ENCODE measurements around the gene DPH1.

Gene DPH1

DNA sequence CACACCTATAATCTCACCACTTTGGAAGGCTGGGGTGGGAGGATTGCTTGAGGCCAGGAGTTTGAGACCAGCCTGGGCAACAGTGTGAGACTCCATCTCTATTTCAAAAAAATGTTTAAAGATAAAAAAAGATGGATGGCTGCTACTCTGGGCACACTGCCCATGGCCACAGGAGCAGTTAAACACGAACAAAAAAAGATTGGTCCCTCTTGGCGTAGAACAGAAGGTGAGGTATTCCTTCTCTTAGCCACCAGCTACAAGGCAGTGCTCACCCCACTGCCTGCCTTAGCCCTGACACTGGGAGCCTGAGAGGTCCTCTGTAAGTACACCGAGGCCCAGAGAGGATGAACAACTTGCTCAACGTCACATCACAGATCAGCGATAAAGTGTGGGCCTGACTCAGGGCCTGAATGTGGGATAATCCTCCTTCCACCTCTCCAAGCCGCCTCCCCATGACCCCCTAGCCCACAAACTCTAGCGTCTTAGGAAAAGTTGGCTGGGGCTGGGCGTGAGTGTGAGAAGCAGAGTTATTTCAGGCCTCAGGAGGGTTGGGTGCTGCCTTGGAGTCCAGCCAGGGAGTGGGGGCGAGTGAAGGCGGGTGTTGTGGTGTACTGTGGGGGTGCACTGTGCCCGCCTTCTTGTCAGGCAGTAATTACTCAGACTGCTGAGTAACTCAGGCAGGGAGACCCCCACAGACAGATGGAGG is 2.3 kb upstream of the DPH1 start:
- H3K4me3 ChIP-seq (ENCODE audit: control insufficient read depth, low read depth, low read length), result no peak overlapping the region
- DNase-seq (ENCODE audit: low read depth), result peak; percentile 65
- TF ChIP-seq, protein P1, sequence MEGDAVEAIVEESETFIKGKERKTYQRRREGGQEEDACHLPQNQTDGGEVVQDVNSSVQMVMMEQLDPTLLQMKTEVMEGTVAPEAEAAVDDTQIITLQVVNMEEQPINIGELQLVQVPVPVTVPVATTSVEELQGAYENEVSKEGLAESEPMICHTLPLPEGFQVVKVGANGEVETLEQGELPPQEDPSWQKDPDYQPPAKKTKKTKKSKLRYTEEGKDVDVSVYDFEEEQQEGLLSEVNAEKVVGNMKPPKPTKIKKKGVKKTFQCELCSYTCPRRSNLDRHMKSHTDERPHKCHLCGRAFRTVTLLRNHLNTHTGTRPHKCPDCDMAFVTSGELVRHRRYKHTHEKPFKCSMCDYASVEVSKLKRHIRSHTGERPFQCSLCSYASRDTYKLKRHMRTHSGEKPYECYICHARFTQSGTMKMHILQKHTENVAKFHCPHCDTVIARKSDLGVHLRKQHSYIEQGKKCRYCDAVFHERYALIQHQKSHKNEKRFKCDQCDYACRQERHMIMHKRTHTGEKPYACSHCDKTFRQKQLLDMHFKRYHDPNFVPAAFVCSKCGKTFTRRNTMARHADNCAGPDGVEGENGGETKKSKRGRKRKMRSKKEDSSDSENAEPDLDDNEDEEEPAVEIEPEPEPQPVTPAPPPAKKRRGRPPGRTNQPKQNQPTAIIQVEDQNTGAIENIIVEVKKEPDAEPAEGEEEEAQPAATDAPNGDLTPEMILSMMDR (conservative IDR thresholded peaks at IDR 0.05; ENCODE audit: control insufficient read depth, insufficient read depth, low read depth, low read length), result no peak

DNA sequence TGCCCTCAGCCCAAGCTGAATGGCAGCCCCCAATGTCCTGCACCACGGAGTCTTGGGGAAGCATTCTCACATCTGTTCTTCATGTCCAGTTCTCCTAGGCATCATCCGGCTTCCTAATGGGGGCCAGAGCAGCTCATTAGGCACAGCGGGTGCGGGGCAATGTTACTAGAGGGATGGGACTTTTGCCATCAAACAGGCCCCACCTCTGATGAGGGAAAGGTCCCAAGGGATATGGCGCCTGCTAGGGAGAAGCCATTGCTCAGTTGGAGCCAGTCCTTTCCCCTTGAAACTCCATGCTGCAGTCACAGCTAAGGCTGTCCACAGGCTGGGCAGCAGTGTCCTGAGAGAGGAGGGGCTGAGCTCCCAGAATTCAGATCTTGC is 1.7 kb upstream of the DPH1 start:
- no peak overlapping the region for H3K4me3 ChIP-seq (ENCODE audit: control insufficient read depth, low read depth, low read length)
- no peak for DNase-seq (ENCODE audit: low read depth)
- TF ChIP-seq, protein P1 (conservative IDR thresholded peaks at IDR 0.05; ENCODE audit: control insufficient read depth, insufficient read depth, low read depth, low read length), result no peak

DNA sequence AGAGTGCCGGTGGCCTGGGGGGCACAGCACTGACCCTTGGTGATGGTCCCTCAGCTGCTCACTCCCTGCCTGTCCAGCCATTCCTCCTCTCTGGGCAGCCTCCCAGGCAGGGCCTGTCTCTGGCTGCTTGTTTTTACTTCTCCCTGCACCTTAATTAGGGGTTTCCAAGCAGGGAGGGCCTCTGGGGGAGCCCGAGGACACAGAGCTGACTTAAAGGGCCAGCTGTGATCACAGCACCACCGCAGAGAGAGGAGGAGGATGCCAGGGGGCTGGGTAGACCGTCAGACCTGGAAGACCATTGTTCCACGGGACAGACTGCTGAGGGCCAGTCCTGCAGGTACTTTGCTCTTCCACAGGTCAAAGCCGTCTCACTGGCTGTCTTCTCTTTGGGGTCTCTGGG is 1.2 kb upstream of the DPH1 start:
- DNase-seq (ENCODE audit: low read depth), result no peak
- TF ChIP-seq, protein P1 (conservative IDR thresholded peaks at IDR 0.05; ENCODE audit: control insufficient read depth, insufficient read depth, low read depth, low read length), result no peak

DNA sequence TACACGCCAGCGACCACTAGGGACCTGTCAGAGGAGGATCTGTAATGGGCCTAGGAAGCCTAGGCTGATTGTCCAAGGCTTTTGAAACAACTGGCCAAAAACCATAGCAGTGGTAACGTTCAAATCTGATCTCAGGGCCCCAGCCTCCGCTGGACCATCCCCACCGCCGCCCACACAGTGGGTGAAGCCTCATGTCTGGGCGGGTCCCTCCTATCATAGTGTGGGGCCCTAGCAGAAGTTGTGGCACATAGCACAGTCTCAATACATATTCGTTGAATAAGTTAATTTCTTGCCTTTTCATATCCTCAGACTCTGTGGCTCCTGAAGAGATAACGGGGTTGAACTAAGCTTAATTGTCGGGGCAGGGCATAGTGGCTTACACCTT is 818 bp downstream of the DPH1 start:
- peak overlapping the region; percentile 99 for H3K4me3 ChIP-seq (ENCODE audit: control insufficient read depth, low read depth, low read length)
- DNase-seq (ENCODE audit: low read depth), result peak; percentile 91
- TF ChIP-seq, protein P1 (conservative IDR thresholded peaks at IDR 0.05; ENCODE audit: control insufficient read depth, insufficient read depth, low read depth, low read length), result peak; percentile 66

More for the DNA sequence above, 1.2 kb upstream of the DPH1 start:
- H3K4me3 ChIP-seq (ENCODE audit: control insufficient read depth, low read depth, low read length), result no peak overlapping the region

DNA sequence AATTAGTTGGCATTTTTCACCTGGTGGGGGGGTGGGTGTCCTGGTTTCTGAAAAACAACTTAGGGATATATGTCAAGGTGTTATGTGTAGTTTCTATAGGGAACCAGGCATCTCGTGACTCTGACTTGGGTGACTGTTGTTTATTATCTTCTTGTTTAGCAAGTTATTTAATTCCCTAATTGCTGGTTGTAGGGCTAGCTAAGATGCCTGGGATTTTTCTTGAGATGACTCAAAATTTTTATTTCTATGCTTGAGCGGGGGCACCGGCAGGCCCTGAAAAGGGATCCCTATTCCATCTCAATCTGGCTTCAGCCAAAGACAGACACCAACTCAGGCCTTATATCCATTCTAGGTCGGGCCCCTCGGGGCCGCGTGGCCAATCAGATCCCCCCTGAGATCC is 3.2 kb downstream of the DPH1 start:
- no peak for DNase-seq (ENCODE audit: low read depth)
- H3K4me3 ChIP-seq (ENCODE audit: control insufficient read depth, low read depth, low read length), result no peak overlapping the region
- TF ChIP-seq, protein P1 (conservative IDR thresholded peaks at IDR 0.05; ENCODE audit: control insufficient read depth, insufficient read depth, low read depth, low read length), result no peak

DNA sequence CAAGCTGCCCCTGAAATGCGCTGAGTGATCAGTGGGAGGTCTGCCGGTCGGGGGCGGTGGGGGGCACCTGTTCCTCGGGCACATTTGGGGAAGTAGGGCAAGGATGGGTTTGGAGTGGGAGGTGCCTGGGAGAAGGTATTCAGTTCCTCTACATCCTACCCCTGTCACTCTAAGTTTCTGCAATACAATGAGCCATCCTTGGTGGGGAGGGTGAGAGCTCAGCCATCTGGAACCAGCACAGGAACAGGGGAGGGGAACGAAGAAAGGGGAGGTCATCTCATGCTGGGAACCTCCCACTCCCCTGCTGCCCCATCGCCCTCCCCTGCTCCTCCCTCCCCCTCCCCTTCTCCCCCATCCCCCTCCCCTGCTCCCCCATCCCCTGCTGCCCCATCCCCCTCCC is 4.2 kb downstream of the DPH1 start:
- H3K4me3 ChIP-seq (ENCODE audit: control insufficient read depth, low read depth, low read length), result no peak overlapping the region
- DNase-seq (ENCODE audit: low read depth), result peak; percentile 65
- TF ChIP-seq, protein P1 (conservative IDR thresholded peaks at IDR 0.05; ENCODE audit: control insufficient read depth, insufficient read depth, low read depth, low read length), result no peak
